ENCODE results near the gene IRF9.

Gene IRF9

DNA sequence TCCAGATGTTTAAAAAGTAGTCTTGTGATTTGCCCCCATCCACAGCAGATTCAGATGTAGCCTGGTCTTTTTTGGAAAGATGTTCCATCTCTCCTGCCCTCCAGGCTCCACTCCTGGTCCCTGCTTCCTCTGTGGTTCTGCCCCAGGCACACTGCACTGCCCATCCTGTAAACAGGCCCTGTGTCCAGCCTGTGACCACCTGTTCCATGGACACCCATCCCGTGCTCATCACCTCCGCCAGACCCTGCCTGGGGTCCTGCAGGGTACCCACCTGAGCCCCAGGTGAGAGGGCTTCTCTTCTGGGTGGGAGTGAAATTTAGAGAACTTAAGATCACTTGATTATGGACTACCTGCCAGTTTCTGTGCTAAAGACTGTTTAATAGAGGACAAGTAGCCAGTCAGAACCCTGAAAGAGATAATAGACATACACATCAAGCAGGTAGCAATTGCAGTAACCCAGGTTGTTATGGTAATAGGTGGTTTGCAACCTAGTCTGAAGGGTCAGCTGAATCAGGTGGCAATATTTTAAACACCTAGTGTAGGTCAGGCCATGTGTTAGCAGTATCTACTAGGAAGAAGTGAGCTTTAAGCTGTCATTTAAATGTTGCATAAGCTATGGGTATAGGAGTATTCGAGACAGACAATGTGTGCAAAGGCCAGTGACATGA is 11.6 kb upstream of the IRF9 start:
- no peak for DNase-seq

GRCh38 chr14:24150061-24150460 is 11.0 kb upstream of the IRF9 start:
- DNase-seq: no peak

DNA sequence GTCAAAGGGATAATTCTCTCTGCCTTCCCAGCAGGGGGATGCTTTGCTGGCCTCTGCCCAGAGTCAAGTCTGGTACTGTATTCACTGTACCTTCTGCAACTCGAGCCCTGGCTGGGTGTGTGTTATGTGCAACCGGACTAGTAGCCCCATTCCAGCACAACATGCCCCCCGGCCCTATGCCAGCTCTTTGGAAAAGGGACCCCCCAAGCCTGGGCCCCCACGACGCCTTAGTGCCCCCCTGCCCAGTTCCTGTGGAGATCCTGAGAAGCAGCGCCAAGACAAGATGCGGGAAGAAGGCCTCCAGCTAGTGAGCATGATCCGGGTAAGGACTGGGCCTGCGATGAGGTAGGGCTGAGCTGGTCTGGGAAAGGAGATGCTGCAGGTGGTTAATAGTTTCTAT is 10.5 kb upstream of the IRF9 start:
- no peak for DNase-seq

GRCh38 chr14:24150993-24151392 is 10.1 kb upstream of the IRF9 start:
- no peak for DNase-seq

DNA sequence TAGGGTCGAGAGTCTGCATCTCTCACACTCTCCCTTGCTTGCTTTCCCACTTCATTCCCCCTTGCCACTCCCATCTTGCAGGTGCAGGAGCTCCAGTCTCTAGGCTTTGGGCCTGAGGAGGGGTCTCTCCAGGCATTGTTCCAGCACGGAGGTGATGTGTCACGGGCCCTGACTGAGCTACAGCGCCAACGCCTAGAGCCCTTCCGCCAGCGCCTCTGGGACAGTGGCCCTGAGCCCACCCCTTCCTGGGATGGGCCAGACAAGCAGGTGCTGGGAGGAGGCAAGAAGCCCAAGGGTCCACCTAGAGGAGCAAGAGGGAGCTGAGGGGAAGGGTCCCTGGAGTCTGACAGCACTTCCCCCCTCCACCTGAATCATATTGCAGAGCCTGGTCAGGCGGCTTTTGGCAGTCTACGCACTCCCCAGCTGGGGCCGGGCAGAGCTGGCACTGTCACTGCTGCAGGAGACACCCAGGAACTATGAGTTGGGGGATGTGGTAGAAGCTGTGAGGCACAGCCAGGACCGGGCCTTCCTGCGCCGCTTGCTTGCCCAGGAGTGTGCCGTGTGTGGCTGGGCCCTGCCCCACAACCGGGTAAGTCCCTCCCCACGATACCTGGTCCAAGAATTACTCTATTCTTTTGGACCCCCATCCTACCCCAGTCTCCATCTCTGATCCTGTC is 9.5 kb upstream of the IRF9 start:
- no peak for DNase-seq

GRCh38 chr14:24155100-24155499 is 6.0 kb upstream of the IRF9 start:
- DNase-seq: no peak

GRCh38 chr14:24156840-24157239 is 4.2 kb upstream of the IRF9 start:
- DNase-seq: no peak

- no peak for DNase-seq
Observed at GRCh38 chr14:24157331-24157730, 3.7 kb upstream of the IRF9 start.

- no peak for DNase-seq
Observed at GRCh38 chr14:24159777-24160498, 1.1 kb upstream of the IRF9 start.

DNA sequence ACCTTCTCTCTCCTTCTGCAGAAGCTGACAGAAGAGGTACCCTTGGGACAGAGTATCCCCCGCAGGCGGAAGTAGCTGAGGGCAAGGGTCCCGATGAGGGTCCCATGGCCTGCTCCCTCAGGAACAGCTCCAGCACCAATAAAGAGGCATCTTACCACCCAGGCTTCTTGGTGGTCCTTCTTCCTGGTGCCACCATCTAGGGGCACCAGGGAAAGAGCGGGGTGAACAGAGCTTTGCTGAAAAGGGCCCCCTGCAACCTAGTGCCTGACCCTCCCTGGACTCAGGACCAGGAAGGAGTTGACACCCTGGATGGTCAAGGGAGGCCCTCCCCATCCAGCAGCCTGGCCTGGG is 591 bp upstream of the IRF9 start:
- DNase-seq: no peak

DNA sequence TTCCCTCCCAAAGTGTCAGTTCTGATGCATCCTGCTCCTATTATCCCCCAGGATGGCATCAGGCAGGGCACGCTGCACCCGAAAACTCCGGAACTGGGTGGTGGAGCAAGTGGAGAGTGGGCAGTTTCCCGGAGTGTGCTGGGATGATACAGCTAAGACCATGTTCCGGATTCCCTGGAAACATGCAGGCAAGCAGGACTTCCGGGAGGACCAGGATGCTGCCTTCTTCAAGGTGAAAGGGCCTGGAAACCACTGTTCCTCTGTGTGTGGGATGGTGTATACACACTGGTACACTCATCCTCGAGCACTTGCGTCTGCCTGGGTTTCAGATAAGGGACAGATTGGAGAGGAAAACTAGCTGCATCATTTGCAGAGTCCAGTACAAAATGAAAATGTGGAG is 1.0 kb downstream of the IRF9 start:
- DNase-seq: no peak

DNA sequence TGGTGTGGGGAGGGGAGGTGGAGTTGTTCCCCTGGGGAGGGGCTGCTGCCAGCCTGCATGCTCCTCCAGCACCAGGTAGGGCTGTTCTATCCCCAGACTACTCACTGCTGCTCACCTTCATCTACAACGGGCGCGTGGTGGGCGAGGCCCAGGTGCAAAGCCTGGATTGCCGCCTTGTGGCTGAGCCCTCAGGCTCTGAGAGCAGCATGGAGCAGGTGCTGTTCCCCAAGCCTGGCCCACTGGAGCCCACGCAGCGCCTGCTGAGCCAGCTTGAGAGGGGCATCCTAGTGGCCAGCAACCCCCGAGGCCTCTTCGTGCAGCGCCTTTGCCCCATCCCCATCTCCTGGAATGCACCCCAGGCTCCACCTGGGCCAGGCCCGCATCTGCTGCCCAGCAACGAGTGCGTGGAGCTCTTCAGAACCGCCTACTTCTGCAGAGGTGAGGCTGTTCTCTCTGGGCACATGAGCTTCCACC is 3.5 kb downstream of the IRF9 start:
- no peak for DNase-seq

GRCh38 chr14:24165785-24166184 is 4.7 kb downstream of the IRF9 start:
- no peak for DNase-seq

DNA sequence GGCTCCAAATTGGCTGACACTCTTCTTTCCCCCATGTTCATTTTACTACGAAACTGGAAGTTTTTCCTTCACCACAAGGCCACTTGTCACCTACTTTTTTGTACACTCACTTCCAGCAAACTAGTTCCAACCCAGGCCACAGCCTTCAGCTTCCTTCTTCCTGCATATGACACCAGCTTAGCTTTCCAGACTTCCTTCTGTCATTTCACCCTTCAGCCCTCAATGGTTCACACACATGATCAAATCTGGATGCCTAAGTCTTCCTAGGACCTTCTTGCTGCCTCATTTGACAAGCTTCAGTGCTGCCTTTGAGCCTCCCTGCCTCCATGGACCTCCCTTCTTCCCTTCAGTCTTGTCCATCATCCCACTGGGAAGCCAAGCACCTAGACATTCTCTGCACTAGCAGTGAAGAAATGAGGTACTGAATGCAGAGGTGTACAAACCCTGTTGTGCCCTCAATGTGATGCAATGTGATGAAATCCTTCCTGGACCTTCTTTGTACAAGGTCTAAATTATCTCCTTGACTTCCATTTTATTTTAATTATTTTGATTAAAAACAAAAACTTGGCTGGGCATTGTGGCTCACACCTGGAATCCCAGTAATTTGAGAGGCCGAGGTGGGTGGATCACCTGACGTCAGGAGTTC is 6.5 kb downstream of the IRF9 start:
- no peak for DNase-seq

GRCh38 chr14:24171422-24172260 is 10.6 kb downstream of the IRF9 start, which contains the start of gene REC8:
Gene REC8, plus strand, starts transcription at chr14:24172080. Its CDS starts 473 bp downstream, at chr14:24172553.
- peak; percentile 16 to 37 for DNase-seq

DNA sequence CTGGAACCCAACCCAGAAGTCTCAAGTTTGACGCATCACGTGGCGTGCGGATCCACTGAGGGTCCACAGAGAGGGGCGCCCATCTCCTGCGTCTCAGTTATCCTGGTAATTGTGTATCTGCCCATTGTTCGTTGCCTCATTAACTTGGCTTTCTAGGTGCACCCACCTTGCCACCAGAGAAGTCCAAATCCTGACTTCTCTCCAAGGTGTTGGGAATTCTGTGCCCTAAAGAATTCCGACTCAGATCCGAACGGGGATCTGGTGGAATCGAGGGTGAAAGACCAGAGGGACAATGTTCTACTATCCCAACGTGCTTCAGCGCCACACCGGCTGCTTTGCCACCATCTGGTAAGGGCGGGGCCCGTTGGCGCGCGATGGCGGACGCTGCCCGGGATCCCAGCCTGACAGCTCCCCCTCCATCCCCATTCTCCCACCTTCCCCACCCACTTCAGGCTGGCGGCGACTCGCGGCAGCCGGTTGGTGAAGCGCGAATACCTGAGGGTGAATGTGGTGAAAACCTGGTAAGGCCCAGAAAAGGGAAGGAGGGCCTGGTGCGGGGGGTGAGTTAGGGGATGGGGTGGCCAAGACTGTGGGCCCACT is 11.3 kb downstream of the IRF9 start:
- DNase-seq: no peak

- no peak for DNase-seq
Observed at GRCh38 chr14:24172871-24173281, 11.8 kb downstream of the IRF9 start.

GRCh38 chr14:24176599-24176998 is 15.5 kb downstream of the IRF9 start:
- DNase-seq: no peak

DNA sequence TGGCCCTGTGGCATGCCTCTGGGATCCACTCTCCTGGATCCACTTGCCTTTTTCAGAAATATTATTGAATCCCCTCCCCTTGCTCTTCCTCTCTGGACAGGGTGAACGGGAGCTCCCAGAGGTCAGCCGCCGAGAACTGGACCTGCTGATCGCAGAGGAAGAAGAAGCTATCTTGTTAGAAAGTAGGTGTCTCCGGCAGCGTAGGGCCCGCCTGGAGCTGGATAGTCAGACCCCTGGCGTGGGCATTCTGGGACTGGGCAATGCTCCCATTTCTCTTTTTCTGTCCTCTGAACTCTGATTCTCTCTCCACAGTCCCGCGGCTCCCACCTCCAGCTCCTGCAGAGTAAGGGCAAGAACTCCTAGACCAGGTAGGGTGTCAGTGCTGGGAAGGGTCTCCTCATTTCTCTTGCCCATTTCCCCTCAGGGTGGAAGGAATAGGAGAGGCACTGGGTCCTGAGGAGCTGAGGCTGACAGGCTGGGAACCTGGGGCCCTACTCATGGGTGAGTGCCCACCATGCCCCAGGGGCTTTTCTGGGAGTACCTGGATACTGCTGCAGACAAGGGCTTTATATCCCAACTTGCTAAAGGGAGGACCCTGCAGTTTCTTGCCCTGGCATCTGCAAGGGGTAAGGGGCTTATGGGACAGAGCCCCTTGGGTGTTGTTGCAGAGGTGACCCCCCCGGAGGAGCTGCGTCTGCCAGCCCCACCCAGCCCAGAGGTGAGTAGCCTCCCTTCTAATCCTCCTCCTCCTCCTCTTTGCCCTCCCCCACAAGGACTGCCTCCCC is 16.2 kb downstream of the IRF9 start:
- DNase-seq: no peak

DNA sequence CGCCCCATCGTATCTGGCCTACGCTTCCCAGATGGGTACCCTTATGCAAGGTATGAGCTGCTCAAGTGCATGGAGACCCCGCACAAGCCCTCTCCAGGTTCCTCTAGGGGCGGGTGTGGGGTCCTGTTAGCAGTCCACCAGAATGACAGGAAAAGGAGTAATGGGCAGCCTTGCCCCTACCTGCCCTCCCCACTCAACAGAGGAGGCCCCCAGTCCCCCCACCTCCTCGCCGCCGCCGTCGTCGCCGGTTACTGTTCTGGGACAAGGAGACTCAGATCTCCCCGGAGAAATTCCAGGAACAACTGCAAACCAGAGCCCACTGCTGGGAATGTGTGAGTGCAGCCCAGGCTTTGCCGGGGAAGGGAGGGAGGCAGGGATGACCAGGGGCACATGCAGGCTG is 16.8 kb downstream of the IRF9 start:
- DNase-seq: no peak

Measured in bone marrow (tissue), 2 donors.